Natural killer cell (primary cell): ENCODE measurements around the gene IER3IP1. TPM values are rescaled to one million over a fixed set of nuclear protein-coding genes. Genes with fewer than 3 reads are reported as not detected.
"Not testable (repeated sequence)": the region's sequence is repeated elsewhere in the genome, so short reads cannot be mapped to it uniquely, and the experiment has no call there.

Source experiments
- ATAC-seq, 3 donors: fragments of 150-1000 bp in 2 of 3; fragments of 200-7000 bp in 1 of 3; cut with Tn5 transposase; 1 replicate in 1 of 3; 2 replicates in 2 of 3; pipeline ENCODE4 v1.10.0; 2021; ENCODE audit warnings: mild to moderate bottlenecking in 2 of 3, moderate library complexity in 2 of 3
- DNase-seq, 2 donors: peaks; one replicate each; pipeline versions ENCODE4 v3.0.0 to v3.0.0-alpha.2; 2013 to 2021; ENCODE audit warnings: mixed read lengths in 1 of 2
- H3K27ac ChIP-seq: one replicate; pipeline ENCODE4 v1.5.1; 2013; ENCODE audit warnings: mild to moderate bottlenecking, low read length
- H3K27me3 ChIP-seq: one replicate; pipeline ENCODE4 v1.6.1; 2013; ENCODE audit warnings: low read length; ENCODE audit not compliant: control insufficient read depth, insufficient read depth
- H3K36me3 ChIP-seq: one replicate; pipeline ENCODE4 v1.6.1; 2013; ENCODE audit warnings: low read length; ENCODE audit not compliant: control insufficient read depth, insufficient read depth
- H3K4me1 ChIP-seq: one replicate; pipeline ENCODE4 v1.6.1; 2013; ENCODE audit warnings: low read length; ENCODE audit not compliant: control insufficient read depth, insufficient read depth
- H3K4me3 ChIP-seq: one replicate; pipeline ENCODE4 v1.5.1; 2013; ENCODE audit warnings: low read length
- H3K9me3 ChIP-seq: one replicate; pipeline ENCODE4 v1.6.1; 2013; ENCODE audit warnings: low read length; ENCODE audit not compliant: control insufficient read depth, insufficient read depth
- H3K27ac Mint-ChIP-seq, 2 donors: one replicate each; pipeline ENCODE4 v1.8.0; 2022; ENCODE audit warnings: mild to moderate bottlenecking in 2 of 2, mixed read lengths in 2 of 2, moderate library complexity in 1 of 2
- H3K27me3 Mint-ChIP-seq, 2 donors: one replicate each; pipeline ENCODE4 v1.8.0; 2022; ENCODE audit warnings: low read depth in 2 of 2, mixed read lengths in 2 of 2
- H3K36me3 Mint-ChIP-seq: one replicate; pipeline ENCODE4 v1.8.0; 2022; ENCODE audit warnings: mixed read lengths
- H3K4me1 Mint-ChIP-seq, 2 donors: one replicate each; pipeline ENCODE4 v1.8.0; 2022; ENCODE audit warnings: mixed read lengths in 2 of 2
- H3K4me3 Mint-ChIP-seq: one replicate; pipeline ENCODE4 v1.8.0; 2022; ENCODE audit warnings: mild to moderate bottlenecking, moderate library complexity, mixed read lengths
- H3K9me3 Mint-ChIP-seq, 2 donors: one replicate each; pipeline ENCODE4 v1.8.0; 2022; ENCODE audit warnings: mixed read lengths in 2 of 2
- CTCF ChIP-seq: fragments of 200-600 bp; IDR thresholded peaks from one replicate; pipeline ENCODE4 v1.8.0; 2022; ENCODE audit warnings: antibody characterized with exemption
- WGBS: methylation state at CpG from one replicate; pipeline ENCODE4 v1.1.7; 2013; ENCODE audit warnings: missing lambda C conversion rate; ENCODE audit not compliant: insufficient coverage; 5-methylcytosine and 5-hydroxymethylcytosine counted together
- intact Hi-C: fragments of 100-400 bp; cut with micrococcal nuclease; formaldehyde crosslinking; loops from one replicate; pipeline ENCODE4 v1.14.2; 2022
- total RNA-seq, 4 donors: library from RNA; stranded (reverse); fragments of 120-200 nt in 1 of 4; gene quantifications; one replicate each; pipeline versions ENCODE4 v1.2.3 to v1.2.4, GENCODE V29; 2013 to 2022

IER3IP1 gene
- total RNA-seq, 3 donors from 2014 or later (not counting 1 experiment from before 2014, with no cell fraction given): 6.1 to 8.7 (median 8.4) TPM

GRCh38 chr18:47191961-47192360 is 15.8 kb upstream of the IER3IP1 start:
- Mint-ChIP-seq H3K27me3 (peaks cover 43 to 57% of the 10 kb centered on the region in 2 donors), H3K27ac (no peak overlapping the region), H3K4me3 (no peak overlapping the region), H3K9me3 (no peaks in the 10 kb centered on the region), H3K36me3 (no peaks in the 10 kb centered on the region), H3K4me1 (no peaks in the 10 kb centered on the region)
- Histone ChIP-seq H3K36me3 (no peaks in the 10 kb centered on the region), H3K27ac (no peak overlapping the region), H3K4me3 (no peak overlapping the region), H3K27me3 (peaks cover 3% of the 10 kb centered on the region), H3K9me3 (no peaks in the 10 kb centered on the region), H3K4me1 (no peaks in the 10 kb centered on the region)
- TF ChIP-seq CTCF: no peak
- intact Hi-C loops: no loop called here
- no peak for ATAC-seq
- no peak for DNase-seq
- WGBS: 94% methylated on average over 2 of the region's 2 CpGs

DNA sequence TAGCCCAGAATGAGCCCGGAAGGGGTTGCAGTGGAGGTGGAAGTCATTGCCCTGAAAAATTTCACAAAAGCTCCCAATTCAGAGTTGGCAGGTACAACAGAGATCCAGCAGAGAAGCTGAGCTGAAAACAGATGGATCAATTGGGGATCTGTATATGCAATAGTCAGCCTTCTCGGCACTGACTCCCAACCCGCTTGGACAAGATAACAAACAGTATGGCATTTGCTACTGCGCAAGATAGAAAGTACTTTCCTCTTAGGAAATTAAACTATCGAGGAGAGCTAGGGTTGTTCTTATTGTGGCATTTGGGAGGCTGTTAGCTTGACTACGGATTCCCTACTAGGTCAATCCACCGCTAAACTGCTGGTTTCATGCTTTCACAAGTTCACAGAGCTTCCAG is 11.6 kb upstream of the IER3IP1 start:
- ATAC-seq (no peak), DNase-seq (no peak)

DNA sequence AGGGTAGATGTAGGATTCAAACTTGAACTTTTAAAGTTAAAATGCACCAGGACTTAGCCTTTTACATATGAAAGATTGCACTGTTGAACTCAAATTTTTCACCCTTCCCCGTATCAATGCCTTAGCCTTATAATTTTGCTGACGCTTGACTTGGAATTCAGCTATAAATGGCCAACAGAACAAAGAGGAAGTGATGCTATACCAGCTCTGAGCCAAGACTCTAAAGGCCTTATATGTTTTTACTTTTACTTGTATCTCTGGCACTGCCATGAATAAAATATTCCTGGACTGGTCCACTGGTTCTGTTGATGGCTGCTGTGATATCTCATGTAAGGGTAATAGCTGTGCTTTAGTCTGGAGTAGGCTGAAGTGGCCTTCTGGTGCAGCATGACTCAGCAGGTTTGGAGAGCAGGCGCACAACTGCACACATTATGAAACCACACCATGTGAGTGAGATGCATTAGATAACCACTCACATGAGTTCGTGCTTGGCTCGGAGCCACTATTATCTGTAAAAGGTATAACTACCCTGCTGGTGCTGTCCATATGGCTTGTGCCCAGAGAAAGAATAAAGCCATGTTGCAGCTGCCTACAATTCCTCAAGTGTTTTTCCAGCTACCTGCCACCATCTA is 8.4 kb upstream of the IER3IP1 start:
- peaks cover 3% of the 10 kb centered on the region for H3K27me3 ChIP-seq

More for the DNA sequence above, 11.6 kb upstream of the IER3IP1 start:
- intact Hi-C loops: no loop called here
- H3K27ac ChIP-seq: no peak overlapping the region
- peaks cover 3% of the 10 kb centered on the region for H3K27me3 ChIP-seq
- no peak overlapping the region for H3K4me3 ChIP-seq
- no peak for TF ChIP-seq CTCF
- Mint-ChIP-seq H3K9me3 (no peaks in the 10 kb centered on the region), H3K4me1 (peaks cover 0 to 4% of the 10 kb centered on the region in 2 donors), H3K27ac (no peak overlapping the region), H3K27me3 (peaks cover 40 to 49% of the 10 kb centered on the region in 2 donors), H3K36me3 (no peaks in the 10 kb centered on the region), H3K4me3 (no peak overlapping the region)
- H3K36me3 ChIP-seq: no peaks in the 10 kb centered on the region
- WGBS: 94% methylated on average over 5 of the region's 7 CpGs
- no peaks in the 10 kb centered on the region for H3K9me3 ChIP-seq
- H3K4me1 ChIP-seq: no peaks in the 10 kb centered on the region

DNA sequence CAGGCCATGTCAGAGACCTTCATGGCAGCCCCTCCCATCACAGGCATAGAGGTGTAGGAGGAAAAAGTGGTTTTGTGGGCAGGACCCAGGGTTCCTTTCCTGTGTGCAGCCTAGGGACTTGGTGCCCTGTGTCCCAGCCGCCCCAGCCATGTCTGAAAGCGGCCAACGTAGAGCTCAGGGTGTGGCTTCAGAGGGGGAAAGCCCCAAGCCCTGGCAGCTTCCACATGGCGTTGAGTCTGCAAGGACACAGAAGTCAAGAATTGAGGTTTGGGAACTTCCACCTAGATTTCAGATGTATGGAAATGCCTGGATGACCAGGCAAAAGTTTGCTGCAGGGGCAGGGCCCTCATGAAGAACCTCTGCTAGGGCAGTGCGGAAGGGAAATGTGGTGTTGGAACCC is 6.0 kb upstream of the IER3IP1 start:
- H3K9me3 Mint-ChIP-seq, H3K27ac ChIP-seq, H3K27me3 ChIP-seq, H3K4me1 Mint-ChIP-seq, H3K4me1 ChIP-seq, H3K36me3 ChIP-seq, intact Hi-C loops, H3K9me3 ChIP-seq, ATAC-seq, H3K4me3 ChIP-seq, H3K4me3 Mint-ChIP-seq, DNase-seq, H3K27ac Mint-ChIP-seq, H3K36me3 Mint-ChIP-seq: not testable (repeated sequence)
- peaks cover 11 to 45% of the 10 kb centered on the region in 2 donors for H3K27me3 Mint-ChIP-seq
- 78% methylated on average over 5 of the region's 5 CpGs for WGBS

More for the DNA sequence above, 8.4 kb upstream of the IER3IP1 start:
- Histone ChIP-seq H3K27ac (no peak overlapping the region), H3K36me3 (no peaks in the 10 kb centered on the region), H3K4me3 (no peak overlapping the region), H3K9me3 (no peaks in the 10 kb centered on the region), H3K4me1 (no peaks in the 10 kb centered on the region)
- Mint-ChIP-seq H3K27me3 (peaks cover 23 to 56% of the 10 kb centered on the region in 2 donors), H3K36me3 (no peaks in the 10 kb centered on the region), H3K9me3 (no peaks in the 10 kb centered on the region), H3K27ac (no peak overlapping the region), H3K4me3 (no peak overlapping the region), H3K4me1 (peaks cover 0 to 4% of the 10 kb centered on the region in 2 donors)
- TF ChIP-seq CTCF: no peak
- intact Hi-C loops: no loop called here
- DNase-seq (peak in 1 of 2 donors; percentile 28), ATAC-seq (no peak)
- 68% methylated on average over 5 of the region's 5 CpGs for WGBS
